ENCODE measurements around the gene USF1. TPM values are rescaled to one million over a fixed set of nuclear protein-coding genes. Genes with fewer than 3 reads are reported as not detected.
A peak's percentile ranks its signal among the peaks of the same experiment; 100 is the strongest.

USF1 gene
- total RNA-seq, 1 experiment from 2014 or later = 57.9 TPM

DNA sequence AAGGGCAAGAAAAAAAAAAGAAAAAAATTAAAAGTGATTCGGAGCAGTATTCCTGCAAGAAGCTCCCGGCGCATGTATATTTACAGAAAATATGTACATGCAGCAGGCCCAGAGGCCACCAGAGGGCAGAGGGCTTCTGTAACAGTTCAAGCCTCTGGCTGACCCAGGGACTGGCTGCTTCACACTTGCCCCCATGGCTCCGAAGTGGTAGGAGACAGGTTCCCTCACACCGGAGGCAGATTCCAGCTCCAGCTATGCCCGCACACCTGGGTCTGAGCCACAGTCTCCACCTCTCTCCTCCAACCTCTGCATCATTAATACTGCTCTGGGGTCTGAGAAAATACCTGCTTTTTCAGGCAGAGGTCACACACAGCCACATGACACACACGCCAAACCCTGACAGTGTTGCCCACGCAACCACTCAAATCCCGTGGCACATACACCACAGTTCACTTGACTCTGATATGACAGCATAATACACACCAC, 26.2 kb upstream of the USF1 start:
- Histone ChIP-seq H3K4me1 (ENCODE audit: insufficient read depth, low read length, poor library complexity, severe bottlenecking) (no peaks in the 10 kb centered on the region), H3K4me3 (ENCODE audit: low read depth, low read length, poor library complexity, severe bottlenecking) (no peak overlapping the region), H3K27me3 (replicated peaks; ENCODE audit: insufficient read depth, low read depth, low read length, poor library complexity) (no peaks in the 10 kb centered on the region), H3K36me3 (ENCODE audit: insufficient read depth, low read length, poor library complexity, severe bottlenecking) (no peaks in the 10 kb centered on the region), H3K9me3 (ENCODE audit: low read depth, low read length, poor library complexity, severe bottlenecking) (no peaks in the 10 kb centered on the region), H3K27ac (ENCODE audit: low read depth, low read length, poor library complexity, severe bottlenecking) (no peak overlapping the region)
- CTCF ChIA-PET = interaction anchor here (0.6 kb wide), 1 partner anchor 230 kb away, joined by 3 read pairs; no protein-coding TSS in a partner anchor
- POLR2A ChIA-PET (ENCODE audit: low non-redundant PET) = no interaction called here
- intact Hi-C loops (cut with micrococcal nuclease; ENCODE audit: unreplicated experiment) = no loop called here
- TF ChIP-seq, protein P1, sequence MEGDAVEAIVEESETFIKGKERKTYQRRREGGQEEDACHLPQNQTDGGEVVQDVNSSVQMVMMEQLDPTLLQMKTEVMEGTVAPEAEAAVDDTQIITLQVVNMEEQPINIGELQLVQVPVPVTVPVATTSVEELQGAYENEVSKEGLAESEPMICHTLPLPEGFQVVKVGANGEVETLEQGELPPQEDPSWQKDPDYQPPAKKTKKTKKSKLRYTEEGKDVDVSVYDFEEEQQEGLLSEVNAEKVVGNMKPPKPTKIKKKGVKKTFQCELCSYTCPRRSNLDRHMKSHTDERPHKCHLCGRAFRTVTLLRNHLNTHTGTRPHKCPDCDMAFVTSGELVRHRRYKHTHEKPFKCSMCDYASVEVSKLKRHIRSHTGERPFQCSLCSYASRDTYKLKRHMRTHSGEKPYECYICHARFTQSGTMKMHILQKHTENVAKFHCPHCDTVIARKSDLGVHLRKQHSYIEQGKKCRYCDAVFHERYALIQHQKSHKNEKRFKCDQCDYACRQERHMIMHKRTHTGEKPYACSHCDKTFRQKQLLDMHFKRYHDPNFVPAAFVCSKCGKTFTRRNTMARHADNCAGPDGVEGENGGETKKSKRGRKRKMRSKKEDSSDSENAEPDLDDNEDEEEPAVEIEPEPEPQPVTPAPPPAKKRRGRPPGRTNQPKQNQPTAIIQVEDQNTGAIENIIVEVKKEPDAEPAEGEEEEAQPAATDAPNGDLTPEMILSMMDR (conservative IDR thresholded peaks at IDR 0.05; ENCODE audit: low read depth, low read length) = peak; percentile 33; the same call in 1 of the 2 replicates
- no peak for TF ChIP-seq EZH2 (IDR thresholded peaks at IDR 0.05; ENCODE audit: borderline replicate concordance, low read depth, low read length, poor library complexity, severe bottlenecking)
- DNase-seq (ENCODE audit: low spot score) = no peak
- BruUV-seq (replicated peaks) = no TSS peak

DNA sequence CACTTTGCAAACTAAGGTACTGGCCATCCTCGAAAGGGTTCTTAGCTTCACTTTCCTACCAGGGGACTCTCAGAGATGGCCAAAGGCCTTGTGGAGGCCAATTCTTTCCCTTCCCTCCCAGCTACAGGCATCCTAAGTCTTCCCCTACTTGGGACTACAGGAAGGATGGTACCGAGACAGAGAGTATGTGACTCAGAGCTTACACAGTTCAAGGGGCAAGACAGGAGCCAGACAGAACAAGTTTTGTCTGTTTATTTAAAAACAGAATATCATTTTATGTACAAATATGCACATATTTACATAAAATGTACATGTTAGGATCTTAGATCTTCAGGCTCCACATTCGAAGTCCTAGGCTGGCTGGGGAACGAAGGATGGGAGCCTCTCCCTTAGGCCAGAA, 25.0 kb upstream of the USF1 start:
- Histone ChIP-seq H3K36me3 (ENCODE audit: insufficient read depth, low read length, poor library complexity, severe bottlenecking) (no peaks in the 10 kb centered on the region), H3K4me1 (ENCODE audit: insufficient read depth, low read length, poor library complexity, severe bottlenecking) (no peaks in the 10 kb centered on the region), H3K27me3 (replicated peaks; ENCODE audit: insufficient read depth, low read depth, low read length, poor library complexity) (no peaks in the 10 kb centered on the region), H3K9me3 (ENCODE audit: low read depth, low read length, poor library complexity, severe bottlenecking) (no peaks in the 10 kb centered on the region), H3K27ac (ENCODE audit: low read depth, low read length, poor library complexity, severe bottlenecking) (no peak overlapping the region), H3K4me3 (ENCODE audit: low read depth, low read length, poor library complexity, severe bottlenecking) (no peak overlapping the region)
- BruUV-seq (replicated peaks) = no TSS peak
- intact Hi-C loops (cut with micrococcal nuclease; ENCODE audit: unreplicated experiment) = no loop called here
- POLR2A ChIA-PET (ENCODE audit: low non-redundant PET) = interaction anchor here (0.6 kb wide), 1 partner anchor 308 kb away, joined by 5 read pairs; no protein-coding TSS in a partner anchor
- DNase-seq (ENCODE audit: low spot score) = no peak
- TF ChIP-seq, protein P1 (conservative IDR thresholded peaks at IDR 0.05; ENCODE audit: low read depth, low read length) = no peak
- TF ChIP-seq EZH2 (IDR thresholded peaks at IDR 0.05; ENCODE audit: borderline replicate concordance, low read depth, low read length, poor library complexity, severe bottlenecking) = no peak
- CTCF ChIA-PET = no interaction called here

DNA sequence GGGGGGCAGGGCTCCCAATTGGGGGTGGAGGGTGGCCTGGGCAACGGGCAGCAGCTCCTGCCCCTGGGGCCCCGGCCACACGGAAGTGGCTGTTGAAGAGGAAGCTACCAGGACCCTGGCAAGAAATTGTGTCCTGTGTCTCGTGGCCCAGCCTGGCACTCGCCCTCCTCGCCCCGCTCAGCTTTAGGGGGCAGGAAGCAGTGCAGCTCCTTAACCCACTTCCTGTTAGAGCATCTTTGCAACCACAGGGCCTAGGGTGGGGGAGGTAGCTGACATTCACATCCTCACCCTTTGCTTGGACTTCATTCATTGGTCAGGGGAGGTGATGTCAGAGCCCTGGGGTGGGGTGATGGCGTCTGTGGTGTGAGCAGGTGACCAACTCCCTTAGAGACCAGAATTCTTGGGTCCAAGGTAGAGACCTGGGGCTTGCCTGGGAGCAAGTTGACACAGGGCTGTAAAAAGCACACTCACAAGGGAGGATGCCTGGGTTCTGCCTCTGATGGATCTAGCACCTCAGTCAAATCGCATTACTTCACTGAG, 24.0 kb upstream of the USF1 start, which contains the start of gene ARHGAP30:
TSS of gene ARHGAP30 (minus strand) at position 161 of the 540 bp plus-strand sequence. CDS start 267 bp downstream, outside the sequence.
- peaks cover 2% of the 10 kb centered on the region for H3K27me3 ChIP-seq (replicated peaks; ENCODE audit: insufficient read depth, low read depth, low read length, poor library complexity)
- ChIA-PET CTCF (no interaction called here), POLR2A (ENCODE audit: low non-redundant PET) (interaction anchor here (0.5 kb wide), 1 partner anchor 14 kb away, joined by 5 read pairs; no protein-coding TSS in a partner anchor)
- TF ChIP-seq EZH2 (IDR thresholded peaks at IDR 0.05; ENCODE audit: borderline replicate concordance, low read depth, low read length, poor library complexity, severe bottlenecking) = no peak
- TF ChIP-seq, protein P1 (conservative IDR thresholded peaks at IDR 0.05; ENCODE audit: low read depth, low read length) = no peak
- intact Hi-C loops (cut with micrococcal nuclease; ENCODE audit: unreplicated experiment) = no loop called here
- no peak within 1 kb of the TSS for H3K4me3 ChIP-seq (ENCODE audit: low read depth, low read length, poor library complexity, severe bottlenecking)
- no peaks in the 10 kb centered on the region for H3K9me3 ChIP-seq (ENCODE audit: low read depth, low read length, poor library complexity, severe bottlenecking)
- no peaks in the 10 kb centered on the region for H3K36me3 ChIP-seq (ENCODE audit: insufficient read depth, low read length, poor library complexity, severe bottlenecking)
- no peak within 1 kb of the TSS for H3K27ac ChIP-seq (ENCODE audit: low read depth, low read length, poor library complexity, severe bottlenecking)
- no TSS peak for BruUV-seq (replicated peaks)
- DNase-seq (ENCODE audit: low spot score) = no peak
- no peaks in the 10 kb centered on the region for H3K4me1 ChIP-seq (ENCODE audit: insufficient read depth, low read length, poor library complexity, severe bottlenecking)
